ENCODE measurements around the gene NUCB1. TPM values are rescaled to one million over a fixed set of nuclear protein-coding genes. Genes with fewer than 3 reads are reported as not detected.

Gene NUCB1
- total RNA-seq, 1 donor from 2014 or later = 117 TPM

GRCh38 chr19:48965040-48965805 lies 65.1 kb downstream of the NUCB1 start, which contains the start of gene FTL:
Gene FTL (plus strand): TSS chr19:48965309. CDS start chr19:48965508, 199 bp downstream.
- Mint-ChIP-seq H3K36me3 (ENCODE audit: low read depth) (peaks cover 25% of the 10 kb centered on the region), H3K4me3 (peak within 1 kb of the TSS; percentile 95), H3K27me3 (ENCODE audit: insufficient read depth) (no peaks in the 10 kb centered on the region), H3K4me1 (ENCODE audit: low read depth) (peaks cover 58% of the 10 kb centered on the region), H3K9me3 (no peaks in the 10 kb centered on the region), H3K27ac (peak within 1 kb of the TSS; percentile 96)
- peak; percentile 91 for DNase-seq (ENCODE audit: low spot score)
- intact Hi-C loops (cut with micrococcal nuclease) = loop anchor here (1.0 to 10.0 kb wide), 9 partner anchors 11 to 496 kb away; partner anchors contain the start of genes BAX, CA11, CYTH2 and DHDH

DNA sequence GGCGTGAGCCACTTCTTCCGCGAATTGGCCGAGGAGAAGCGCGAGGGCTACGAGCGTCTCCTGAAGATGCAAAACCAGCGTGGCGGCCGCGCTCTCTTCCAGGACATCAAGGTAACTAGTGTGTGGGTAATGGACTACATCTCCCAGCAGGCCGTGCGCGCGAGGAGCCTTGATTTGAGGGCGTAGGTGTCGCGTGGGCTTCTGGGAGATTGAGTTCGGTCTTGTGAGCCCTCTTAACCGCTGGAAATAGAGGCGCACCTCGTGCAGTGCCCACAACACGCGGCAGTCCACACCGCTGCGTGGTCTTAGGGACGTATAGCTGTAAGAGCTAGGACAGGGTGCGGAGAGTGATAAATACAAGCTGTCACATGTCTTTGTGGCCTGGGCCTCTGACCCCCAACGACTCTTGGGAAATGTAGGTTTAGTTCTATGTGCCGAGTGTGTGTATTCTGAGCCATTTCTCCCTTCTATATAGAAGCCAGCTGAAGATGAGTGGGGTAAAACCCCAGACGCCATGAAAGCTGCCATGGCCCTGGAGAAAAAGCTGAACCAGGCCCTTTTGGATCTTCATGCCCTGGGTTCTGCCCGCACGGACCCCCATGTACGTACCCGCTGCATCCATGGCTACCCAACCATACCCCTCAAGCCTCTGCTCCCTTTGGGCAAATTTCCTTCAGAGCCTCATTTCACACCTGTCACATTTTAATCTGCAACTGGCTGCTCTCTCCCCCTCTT lies 65.9 kb downstream of the NUCB1 start:
- intact Hi-C loops (cut with micrococcal nuclease) = loop anchor here (1.0 to 10.0 kb wide), 9 partner anchors 12 to 497 kb away; partner anchors contain the start of genes BAX, CA11, CYTH2 and DHDH
- H3K36me3 Mint-ChIP-seq (ENCODE audit: low read depth) = peaks cover 26% of the 10 kb centered on the region
- H3K4me3 Mint-ChIP-seq = peak overlapping the region; percentile 95
- H3K27me3 Mint-ChIP-seq (ENCODE audit: insufficient read depth) = no peaks in the 10 kb centered on the region
- peak; percentile 84 for DNase-seq (ENCODE audit: low spot score)
- H3K4me1 Mint-ChIP-seq (ENCODE audit: low read depth) = peaks cover 59% of the 10 kb centered on the region
- H3K9me3 Mint-ChIP-seq = no peaks in the 10 kb centered on the region
- peak overlapping the region; percentile 96 for H3K27ac Mint-ChIP-seq

- Mint-ChIP-seq H3K4me3 (peak overlapping the region; percentile 95), H3K27me3 (ENCODE audit: insufficient read depth) (no peaks in the 10 kb centered on the region), H3K4me1 (ENCODE audit: low read depth) (peaks cover 59% of the 10 kb centered on the region), H3K27ac (peak overlapping the region; percentile 96), H3K9me3 (no peaks in the 10 kb centered on the region), H3K36me3 (ENCODE audit: low read depth) (peaks cover 26% of the 10 kb centered on the region)
- DNase-seq (ENCODE audit: low spot score) = no peak
- intact Hi-C loops (cut with micrococcal nuclease) = loop anchor here (5.0 to 10.0 kb wide), 2 partner anchors 242 to 319 kb away; partner anchors contain the start of gene CA11
Measured at GRCh38 chr19:48966541-48967345, 66.6 kb downstream of the NUCB1 start.

DNA sequence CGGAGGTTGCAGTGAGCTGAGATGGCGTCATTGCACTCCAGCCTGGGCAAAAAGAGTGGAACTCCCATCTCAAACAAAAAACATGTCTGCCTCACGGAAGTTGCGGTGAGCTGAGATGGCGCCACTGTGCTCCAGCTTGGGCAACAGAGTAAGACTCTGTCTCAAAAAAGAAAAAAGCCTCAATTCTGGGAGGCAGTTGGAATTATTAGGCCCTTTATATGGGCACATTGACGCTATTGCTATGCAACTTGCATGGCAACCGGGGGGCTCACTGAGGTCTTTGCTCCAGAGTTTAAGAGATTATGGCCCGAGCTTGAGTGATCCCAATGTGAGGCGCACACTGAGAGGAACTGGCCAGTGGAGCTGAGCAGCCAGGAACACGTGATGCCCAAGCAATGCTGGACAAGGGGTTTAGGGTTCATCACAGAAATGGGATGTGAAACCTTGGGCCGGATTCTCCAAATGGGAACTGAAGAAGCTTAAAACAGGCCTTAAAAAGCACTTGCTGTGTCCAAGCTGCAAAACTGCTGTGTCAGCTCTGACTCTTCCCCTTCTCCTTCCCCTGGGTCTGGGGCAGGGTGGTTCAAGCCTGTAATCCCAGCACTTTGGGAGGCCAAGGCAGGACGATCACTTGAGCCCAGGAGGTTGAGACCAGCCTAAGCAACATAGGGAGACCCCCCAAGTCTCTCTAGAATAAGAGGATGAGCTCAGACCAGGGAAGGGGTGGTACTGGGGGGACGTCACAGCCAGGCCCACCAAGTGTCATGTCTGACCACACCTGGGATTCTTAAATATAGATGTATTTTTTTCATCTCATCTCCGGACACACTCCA lies 67.5 kb downstream of the NUCB1 start:
- Mint-ChIP-seq H3K36me3 (ENCODE audit: low read depth) (peaks cover 26% of the 10 kb centered on the region), H3K27ac (no peak overlapping the region), H3K27me3 (ENCODE audit: insufficient read depth) (no peaks in the 10 kb centered on the region), H3K9me3 (no peaks in the 10 kb centered on the region), H3K4me1 (ENCODE audit: low read depth) (peaks cover 52% of the 10 kb centered on the region), H3K4me3 (peak overlapping the region; percentile 95)
- DNase-seq (ENCODE audit: low spot score) = no peak
- intact Hi-C loops (cut with micrococcal nuclease) = loop anchor here (5.0 to 10.0 kb wide), 2 partner anchors 243 to 320 kb away; partner anchors contain the start of gene CA11

DNA sequence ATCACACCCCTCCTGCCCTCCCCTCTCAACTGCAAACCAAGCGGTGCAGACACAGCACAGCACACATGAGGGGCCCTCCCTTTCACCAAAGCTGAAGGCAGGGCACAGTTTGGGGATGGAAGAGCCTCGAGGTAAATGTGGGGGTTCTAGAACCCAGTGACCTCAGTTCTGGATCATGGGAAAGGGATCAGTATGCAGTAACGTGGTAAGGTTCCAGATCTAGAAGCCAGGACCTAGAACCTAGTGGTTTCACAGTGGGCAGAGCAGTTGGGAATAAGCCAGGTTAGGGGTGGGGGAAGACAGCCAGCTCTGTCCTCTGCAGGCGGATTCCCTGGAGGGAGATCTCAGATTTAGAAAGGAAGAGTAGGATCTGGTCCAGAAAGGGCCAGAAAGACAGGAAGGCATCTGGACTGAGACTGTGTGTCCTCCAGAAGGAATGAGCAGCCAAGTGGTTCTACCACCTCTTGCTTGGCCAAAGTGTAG lies 68.1 kb downstream of the NUCB1 start:
- intact Hi-C loops (cut with micrococcal nuclease) = loop anchor here (5.0 to 10.0 kb wide), 2 partner anchors 243 to 321 kb away; partner anchors contain the start of gene CA11
- no peaks in the 10 kb centered on the region for H3K9me3 Mint-ChIP-seq
- peak overlapping the region; percentile 18 for H3K27ac Mint-ChIP-seq
- H3K36me3 Mint-ChIP-seq (ENCODE audit: low read depth) = peaks cover 30% of the 10 kb centered on the region
- peaks cover 45% of the 10 kb centered on the region for H3K4me1 Mint-ChIP-seq (ENCODE audit: low read depth)
- DNase-seq (ENCODE audit: low spot score) = no peak
- H3K4me3 Mint-ChIP-seq = peak overlapping the region; percentile 28
- H3K27me3 Mint-ChIP-seq (ENCODE audit: insufficient read depth) = no peaks in the 10 kb centered on the region

DNA sequence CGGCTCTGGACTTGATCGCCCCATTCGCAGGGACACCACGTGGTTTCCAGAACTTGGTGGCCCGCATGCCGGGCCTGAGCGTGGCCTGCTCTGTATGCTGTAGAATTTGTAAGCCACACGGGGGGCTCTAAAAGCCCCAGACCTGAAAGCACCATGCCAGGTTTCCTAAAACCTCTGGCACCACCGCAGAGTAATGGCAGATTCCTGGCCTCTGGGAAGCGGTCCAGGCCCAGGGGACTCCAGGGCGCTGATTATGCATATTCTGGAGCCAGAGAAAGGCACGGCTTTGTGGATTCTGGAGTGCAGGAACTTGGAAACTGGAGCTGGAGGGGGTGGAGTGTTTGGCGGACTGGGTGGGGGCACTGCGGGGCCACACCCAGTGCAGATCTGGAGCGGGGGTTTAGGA lies 68.7 kb downstream of the NUCB1 start:
- no peaks in the 10 kb centered on the region for H3K9me3 Mint-ChIP-seq
- peaks cover 39% of the 10 kb centered on the region for H3K4me1 Mint-ChIP-seq (ENCODE audit: low read depth)
- no peak for DNase-seq (ENCODE audit: low spot score)
- no peak overlapping the region for H3K4me3 Mint-ChIP-seq
- intact Hi-C loops (cut with micrococcal nuclease) = loop anchor here (5.0 to 10.0 kb wide), 2 partner anchors 244 to 322 kb away; partner anchors contain the start of gene CA11
- no peaks in the 10 kb centered on the region for H3K27me3 Mint-ChIP-seq (ENCODE audit: insufficient read depth)
- H3K36me3 Mint-ChIP-seq (ENCODE audit: low read depth) = peaks cover 30% of the 10 kb centered on the region
- H3K27ac Mint-ChIP-seq = no peak overlapping the region

- Mint-ChIP-seq H3K4me1 (ENCODE audit: low read depth) (peaks cover 32% of the 10 kb centered on the region), H3K27me3 (ENCODE audit: insufficient read depth) (no peaks in the 10 kb centered on the region), H3K36me3 (ENCODE audit: low read depth) (peaks cover 30% of the 10 kb centered on the region), H3K27ac (no peak overlapping the region), H3K9me3 (no peaks in the 10 kb centered on the region), H3K4me3 (no peak overlapping the region)
- DNase-seq (ENCODE audit: low spot score) = no peak
- intact Hi-C loops (cut with micrococcal nuclease) = loop anchor here (2.0 to 10.0 kb wide), 3 partner anchors 135 to 322 kb away; partner anchors contain the start of gene CA11
Measured at GRCh38 chr19:48969276-48970138, 69.4 kb downstream of the NUCB1 start.

- intact Hi-C loops (cut with micrococcal nuclease) = loop anchor here (2.0 kb wide), 1 partner anchor 135 kb away; no protein-coding TSS in a partner anchor
- Mint-ChIP-seq H3K36me3 (ENCODE audit: low read depth) (peaks cover 30% of the 10 kb centered on the region), H3K4me3 (no peak overlapping the region), H3K9me3 (no peaks in the 10 kb centered on the region), H3K27ac (no peak overlapping the region), H3K4me1 (ENCODE audit: low read depth) (peaks cover 29% of the 10 kb centered on the region), H3K27me3 (ENCODE audit: insufficient read depth) (no peaks in the 10 kb centered on the region)
- no peak for DNase-seq (ENCODE audit: low spot score)
Measured at GRCh38 chr19:48970139-48970766, 70.1 kb downstream of the NUCB1 start.

DNA sequence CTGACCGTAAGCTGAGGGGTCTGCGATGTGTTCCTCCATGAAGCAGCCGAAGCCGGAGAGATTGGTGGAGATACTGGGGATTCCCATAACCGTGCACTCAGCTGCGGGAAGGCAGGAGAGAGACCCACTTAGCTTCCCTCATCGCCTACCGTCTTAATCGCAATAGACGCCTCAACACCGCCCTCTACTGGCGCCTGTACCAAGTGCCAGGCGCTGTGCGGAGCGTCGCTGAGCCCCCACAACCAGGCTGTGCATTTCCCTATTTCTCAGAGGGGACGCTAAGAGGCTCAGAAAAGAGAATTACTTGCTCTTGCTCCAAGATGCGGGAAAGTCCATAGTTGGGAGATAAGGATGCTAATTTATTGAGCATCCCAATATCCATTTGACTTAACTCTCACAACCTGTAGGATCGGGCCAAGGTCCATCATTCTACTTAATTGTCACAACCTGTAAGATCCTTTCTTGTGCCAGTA lies 70.8 kb downstream of the NUCB1 start:
- peak; percentile 72 for DNase-seq (ENCODE audit: low spot score)
- intact Hi-C loops (cut with micrococcal nuclease) = loop anchor here (1.0 to 2.0 kb wide), 4 partner anchors 129 to 183 kb away; no protein-coding TSS in a partner anchor
- peaks cover 30% of the 10 kb centered on the region for H3K36me3 Mint-ChIP-seq (ENCODE audit: low read depth)
- no peaks in the 10 kb centered on the region for H3K27me3 Mint-ChIP-seq (ENCODE audit: insufficient read depth)
- no peak overlapping the region for H3K4me3 Mint-ChIP-seq
- H3K27ac Mint-ChIP-seq = peak overlapping the region; percentile 41
- H3K9me3 Mint-ChIP-seq = no peaks in the 10 kb centered on the region
- peaks cover 25% of the 10 kb centered on the region for H3K4me1 Mint-ChIP-seq (ENCODE audit: low read depth)

Measured in activated T-helper 1 cell treated with anti-CD3 and anti-CD28 coated beads, Interleukin-12 subunit alpha, Interleukin-12 subunit beta, Interleukin-2, Interleukin-4 antibody, amounts not matched to agents 30 ng/mL and 10 ng/mL and 1 ng/mL, durations not matched to agents 14 hours and 24 hours and 36 hours (primary cell).